ENCODE data around the gene CBL. TPM values are rescaled to one million over a fixed set of nuclear protein-coding genes. Genes with fewer than 3 reads are reported as not detected.

The CBL gene
- total RNA-seq, 2 experiments from 2014 or later: 19.2 to 59.1 TPM

GRCh38 chr11:119307974-119308373 lies 101.8 kb downstream of the CBL start:
- TF ChIP-seq CTCF (conservative IDR thresholded peaks at IDR 0.05; ENCODE audit: low read length): no peak
- no peak for TF ChIP-seq EZH2phosphoT487 (IDR thresholded peaks at IDR 0.05; ENCODE audit: borderline replicate concordance, low read depth, low read length)
- H3K9me2 ChIP-seq (ENCODE audit: insufficient read depth, low read length): no peaks in the 10 kb centered on the region
- intact Hi-C loops (cut with micrococcal nuclease; ENCODE audit: unreplicated experiment): no loop called here
- no peak overlapping the region for H3K4me3 ChIP-seq (ENCODE audit: low read depth, low read length, poor library complexity, severe bottlenecking)
- no peak overlapping the region for H2AFZ ChIP-seq (ENCODE audit: low read length)
- ChIA-PET POLR2A (interaction anchor here (0.6 to 0.7 kb wide), 2 partner anchors 174 to 704 kb away, joined by 3 to 4 read pairs; no protein-coding TSS in a partner anchor), CTCF (ENCODE audit: unreplicated experiment) (interaction anchor here (0.6 to 1.8 kb wide), 3 partner anchors 11 to 73 kb away, joined by 3 to 5 read pairs (median 4); no protein-coding TSS in a partner anchor)
- H3K9me3 ChIP-seq (ENCODE audit: low read length): no peaks in the 10 kb centered on the region
- no peaks in the 10 kb centered on the region for H3K79me2 ChIP-seq (ENCODE audit: insufficient read depth, low read depth, low read length)
- BruUV-seq (replicated peaks): no TSS peak
- peaks cover 23% of the 10 kb centered on the region for H3K36me3 ChIP-seq (ENCODE audit: insufficient read depth, low read length)
- H3K27ac ChIP-seq (ENCODE audit: low read depth, low read length, poor library complexity, severe bottlenecking): no peak overlapping the region
- DNase-seq (ENCODE audit: low spot score): no peak
- H3K4me2 ChIP-seq (ENCODE audit: low read length): no peak overlapping the region
- no peaks in the 10 kb centered on the region for H3K4me1 ChIP-seq (ENCODE audit: insufficient read depth, low read length, poor library complexity, severe bottlenecking)
- H4K20me1 ChIP-seq (ENCODE audit: insufficient read depth, low read length): no peaks in the 10 kb centered on the region

GRCh38 chr11:119309411-119309810 lies 103.3 kb downstream of the CBL start:
- ChIA-PET CTCF (ENCODE audit: unreplicated experiment) (interaction anchor here (0.8 kb wide), 1 partner anchor 9 kb away, joined by 3 read pairs; no protein-coding TSS in a partner anchor), POLR2A (interaction anchor here (1.3 kb wide), 1 partner anchor 65 kb away, joined by 3 read pairs; no protein-coding TSS in a partner anchor)

More at GRCh38 chr11:119309411-119309810, 103.3 kb downstream of the CBL start:
- no peak for DNase-seq (ENCODE audit: low spot score)
- Histone ChIP-seq H4K20me1 (ENCODE audit: insufficient read depth, low read length) (no peaks in the 10 kb centered on the region), H3K36me3 (ENCODE audit: insufficient read depth, low read length) (peaks cover 9% of the 10 kb centered on the region; the same call in 1 of the 2 replicates), H3K4me3 (ENCODE audit: low read depth, low read length, poor library complexity, severe bottlenecking) (no peak overlapping the region), H3K79me2 (ENCODE audit: insufficient read depth, low read depth, low read length) (no peaks in the 10 kb centered on the region), H3K9me3 (ENCODE audit: low read length) (no peaks in the 10 kb centered on the region), H3K4me2 (ENCODE audit: low read length) (no peak overlapping the region), H3K9me2 (ENCODE audit: insufficient read depth, low read length) (no peaks in the 10 kb centered on the region), H2AFZ (ENCODE audit: low read length) (no peak overlapping the region), H3K4me1 (ENCODE audit: insufficient read depth, low read length, poor library complexity, severe bottlenecking) (no peaks in the 10 kb centered on the region), H3K27ac (ENCODE audit: low read depth, low read length, poor library complexity, severe bottlenecking) (no peak overlapping the region)
- TF ChIP-seq EZH2phosphoT487 (IDR thresholded peaks at IDR 0.05; ENCODE audit: borderline replicate concordance, low read depth, low read length): no peak
- TF ChIP-seq CTCF (conservative IDR thresholded peaks at IDR 0.05; ENCODE audit: low read length): no peak
- intact Hi-C loops (cut with micrococcal nuclease; ENCODE audit: unreplicated experiment): no loop called here
- no TSS peak for BruUV-seq (replicated peaks)
